NB4 (cell line): Measurements from ENCODE around the gene DCX.

Source experiments
- MYC ChIP-seq: IDR thresholded peaks from 2 replicates; pipeline ENCODE4 v1.6.1; 2011; ENCODE audit warnings: low read depth, low read length
- POLR2A ChIP-seq: IDR thresholded peaks from 2 replicates; pipeline ENCODE4 v1.6.1; 2011; ENCODE audit warnings: mild to moderate bottlenecking; ENCODE audit not compliant: insufficient read length; ENCODE audit errors: extremely low read depth
- TF ChIP-seq, protein P1 (sequence below): IDR thresholded peaks from one replicate; pipeline ENCODE4 v1.5.1; 2012; ENCODE audit warnings: low read depth, low read length

DNA sequence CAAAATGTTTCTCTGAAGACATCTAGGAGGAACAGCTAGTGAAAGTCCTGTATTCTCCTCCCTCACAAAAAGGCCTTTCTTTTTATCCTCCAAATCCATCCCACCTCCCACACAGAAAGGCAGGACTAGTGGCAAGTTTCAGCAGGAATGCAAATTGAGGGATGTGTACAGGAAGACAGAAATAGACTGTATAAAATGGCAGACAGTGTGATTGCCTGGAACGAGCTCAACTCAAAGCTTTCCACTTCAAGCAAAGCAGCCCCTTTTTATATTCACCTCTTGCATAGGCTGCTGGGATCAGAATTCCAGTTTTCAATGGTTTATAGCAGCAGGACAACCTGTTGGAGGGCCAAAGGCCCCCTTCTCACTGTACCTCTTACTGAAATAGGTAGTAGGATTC, 57.5 kb downstream of the DCX start:
- TF ChIP-seq, protein P1, sequence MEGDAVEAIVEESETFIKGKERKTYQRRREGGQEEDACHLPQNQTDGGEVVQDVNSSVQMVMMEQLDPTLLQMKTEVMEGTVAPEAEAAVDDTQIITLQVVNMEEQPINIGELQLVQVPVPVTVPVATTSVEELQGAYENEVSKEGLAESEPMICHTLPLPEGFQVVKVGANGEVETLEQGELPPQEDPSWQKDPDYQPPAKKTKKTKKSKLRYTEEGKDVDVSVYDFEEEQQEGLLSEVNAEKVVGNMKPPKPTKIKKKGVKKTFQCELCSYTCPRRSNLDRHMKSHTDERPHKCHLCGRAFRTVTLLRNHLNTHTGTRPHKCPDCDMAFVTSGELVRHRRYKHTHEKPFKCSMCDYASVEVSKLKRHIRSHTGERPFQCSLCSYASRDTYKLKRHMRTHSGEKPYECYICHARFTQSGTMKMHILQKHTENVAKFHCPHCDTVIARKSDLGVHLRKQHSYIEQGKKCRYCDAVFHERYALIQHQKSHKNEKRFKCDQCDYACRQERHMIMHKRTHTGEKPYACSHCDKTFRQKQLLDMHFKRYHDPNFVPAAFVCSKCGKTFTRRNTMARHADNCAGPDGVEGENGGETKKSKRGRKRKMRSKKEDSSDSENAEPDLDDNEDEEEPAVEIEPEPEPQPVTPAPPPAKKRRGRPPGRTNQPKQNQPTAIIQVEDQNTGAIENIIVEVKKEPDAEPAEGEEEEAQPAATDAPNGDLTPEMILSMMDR, result no peak
- TF ChIP-seq POLR2A (no peak), MYC (no peak)
